Mesenteric fat pad (tissue), 1 donor: ENCODE data around the gene BARHL1. TPM values are rescaled to one million over a fixed set of nuclear protein-coding genes. Genes with fewer than 3 reads are reported as not detected.

Experiments used
- total RNA-seq: library from RNA; stranded (reverse); fragmentation: NEBNext Ultra II Directional; extraction: Animal tissue kit (Norgen Biotek cat#: 25700); gene quantifications from one replicate; pipeline ENCODE4 v1.2.1, GENCODE V29; 2021
- donor health status: DM: yes; HTN: yes; CAD: no.

Gene BARHL1
- total RNA-seq, 1 donor from 2014 or later = not detected

Other genes starting within 250 kb of the BARHL1 start
- gene SETX, start 227.6 kb upstream of the BARHL1 start, total RNA-seq = 53.4 TPM
- gene TTF1, start 175.8 kb upstream of the BARHL1 start, total RNA-seq = 10.8 TPM
- gene CFAP77, start 172.4 kb upstream of the BARHL1 start, total RNA-seq = not detected
- 12.7 TPM for gene DDX31, start 87.4 kb downstream of the BARHL1 start, total RNA-seq
- gene GTF3C4, start 87.9 kb downstream of the BARHL1 start, total RNA-seq = 9.5 TPM